Caco-2 (cell line): ENCODE data around the gene DCHS1. TPM values are rescaled to one million over a fixed set of nuclear protein-coding genes. Genes with fewer than 3 reads are reported as not detected.

ENCODE experiments used
- BruUV-seq: library from RNA; stranded (reverse); fragments of 400-500 nt; replicated peaks from 2 replicates; lab custom pipeline; 2021; lab: Mats Ljungman, UMichigan
- CTCF ChIA-PET: fragments of 300-600 bp; sonication (Branson Sonifier 250); formaldehyde crosslinking; loops from one replicate; lab custom pipeline; 2022; ENCODE audit warnings: antibody characterized with exemption; lab: Charles Lee
- POLR2A ChIA-PET: fragments of 300-600 bp; sonication (Branson Sonifier 250); formaldehyde crosslinking; loops from one replicate; lab custom pipeline; 2022; ENCODE audit warnings: antibody characterized with exemption; lab: Charles Lee
- DNase-seq, 2 experiments: peaks; one replicate each; pipeline versions ENCODE4 v3.0.0 to v3.0.0-alpha.2; 2020 to 2022
- H3K27me3 ChIP-seq: replicated peaks from 2 replicates; pipeline ENCODE4 v1.6.0; 2011; ENCODE audit warnings: low read length; ENCODE audit not compliant: control insufficient read depth, insufficient read depth
- H3K36me3 ChIP-seq: 2 replicates; pipeline ENCODE4 v1.5.1; 2011; ENCODE audit warnings: low read length; ENCODE audit not compliant: control insufficient read depth, insufficient read depth
- H3K4me1 ChIP-seq: fragments of 250-450 bp; sonication (Bioruptor Pico); 2 replicates; pipeline ENCODE4 v1.5.1; 2020; ENCODE audit warnings: mild to moderate bottlenecking
- H3K4me3 ChIP-seq: 2 replicates; pipeline ENCODE4 v1.5.1; 2011; ENCODE audit warnings: low read depth, mild to moderate bottlenecking, control low read depth, low read length
- H3K9me3 ChIP-seq: fragments of 250-450 bp; sonication (Bioruptor Pico); 2 replicates; pipeline ENCODE4 v1.5.1; 2020; ENCODE audit warnings: mild to moderate bottlenecking, moderate library complexity
- H3K27ac Mint-ChIP-seq: one replicate; pipeline ENCODE4 v1.8.0; 2022; ENCODE audit warnings: mixed read lengths; ENCODE audit not compliant: unreplicated experiment
- H3K27me3 Mint-ChIP-seq: one replicate; pipeline ENCODE4 v1.8.0; 2022; ENCODE audit warnings: mixed read lengths; ENCODE audit not compliant: insufficient read depth, unreplicated experiment
- H3K36me3 Mint-ChIP-seq: one replicate; pipeline ENCODE4 v1.8.0; 2022; ENCODE audit warnings: mild to moderate bottlenecking, mixed read lengths; ENCODE audit not compliant: insufficient read depth, unreplicated experiment
- H3K4me1 Mint-ChIP-seq: one replicate; pipeline ENCODE4 v1.8.0; 2022; ENCODE audit warnings: low read depth, mixed read lengths; ENCODE audit not compliant: unreplicated experiment
- H3K4me3 Mint-ChIP-seq: one replicate; pipeline ENCODE4 v1.8.0; 2022; ENCODE audit warnings: mild to moderate bottlenecking, moderate library complexity, mixed read lengths; ENCODE audit not compliant: unreplicated experiment
- H3K9me3 Mint-ChIP-seq: one replicate; pipeline ENCODE4 v1.8.0; 2022; ENCODE audit warnings: mixed read lengths; ENCODE audit not compliant: unreplicated experiment
- intact Hi-C: fragments of 100-400 bp; cut with micrococcal nuclease; formaldehyde crosslinking; loops from one replicate; pipeline ENCODE4 v1.10.0; 2022; ENCODE audit not compliant: unreplicated experiment
- total RNA-seq: library from RNA; stranded (reverse); gene quantifications from 2 replicates; pipeline ENCODE4 v1.2.3, GENCODE V29; 2022
- TF ChIP-seq, protein P1 (sequence below), 2 experiments: fragments of 200-600 bp in 1 of 2; IDR thresholded peaks; 1 replicate in 1 of 2; 2 replicates in 1 of 2; pipeline versions ENCODE4 v1.5.1 to v1.8.0; 2011 to 2022; ENCODE audit warnings: antibody characterized with exemption in 1 of 2, control low read depth in 1 of 2, inconsistent platforms in 1 of 2, low read depth in 1 of 2, low read length in 1 of 2, mild to moderate bottlenecking in 1 of 2, moderate library complexity in 1 of 2; ENCODE audit not compliant: insufficient read depth in 1 of 2, severe bottlenecking in 1 of 2, unreplicated experiment in 1 of 2

The DCHS1 gene
- total RNA-seq, 1 experiment from 2014 or later = 1.7 TPM

DNA sequence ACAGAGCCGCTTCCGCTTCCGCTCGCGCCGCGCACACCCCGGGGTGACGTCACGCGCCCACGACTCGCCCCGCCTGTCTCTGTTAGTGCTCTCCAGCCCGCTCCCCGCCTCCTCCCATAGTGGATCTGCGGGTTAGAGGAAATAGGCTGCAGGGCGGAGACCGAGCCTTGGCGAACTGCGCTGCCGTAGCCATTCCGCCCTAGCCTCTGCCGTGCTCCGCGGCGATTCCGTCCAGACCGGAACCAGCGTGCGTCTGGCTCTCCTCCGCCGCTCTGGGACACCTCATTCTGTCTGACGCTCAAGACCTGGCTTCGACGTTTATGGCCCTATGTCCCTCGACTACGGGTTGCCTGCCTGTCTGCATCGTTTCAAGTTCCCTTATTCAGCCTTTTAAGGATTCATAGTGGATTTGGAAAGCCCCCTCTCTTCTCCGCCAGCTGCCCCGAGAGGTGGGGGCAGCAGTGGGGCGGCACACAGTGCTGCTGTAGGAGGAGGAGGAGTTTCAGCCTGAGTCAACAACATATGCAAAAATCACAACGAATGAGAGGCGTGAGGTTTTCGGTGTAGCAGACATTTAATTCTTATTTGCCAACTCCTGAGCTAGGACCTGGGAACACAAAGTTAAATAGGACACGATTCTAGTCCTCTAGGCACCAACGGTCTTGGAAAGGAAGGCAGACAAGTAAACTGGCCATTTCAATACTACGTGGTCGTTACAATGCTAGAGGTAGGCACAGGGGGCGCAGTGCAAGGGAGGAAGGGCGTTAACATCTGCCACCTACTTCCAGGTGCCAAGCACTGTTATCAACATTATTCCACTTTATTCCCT is 43.2 kb downstream of the DCHS1 start, which contains the start of gene TAF10:
Gene TAF10, minus strand, starts transcription at position 4 of the 829 bp plus-strand sequence. CDS start 27 bp downstream, outside the sequence.
- Mint-ChIP-seq H3K9me3 (no peaks in the 10 kb centered on the region), H3K4me3 (no peak within 1 kb of the TSS), H3K36me3 (no peaks in the 10 kb centered on the region), H3K27me3 (no peaks in the 10 kb centered on the region), H3K27ac (no peak within 1 kb of the TSS), H3K4me1 (peaks cover 4% of the 10 kb centered on the region)
- TF ChIP-seq, protein P1, sequence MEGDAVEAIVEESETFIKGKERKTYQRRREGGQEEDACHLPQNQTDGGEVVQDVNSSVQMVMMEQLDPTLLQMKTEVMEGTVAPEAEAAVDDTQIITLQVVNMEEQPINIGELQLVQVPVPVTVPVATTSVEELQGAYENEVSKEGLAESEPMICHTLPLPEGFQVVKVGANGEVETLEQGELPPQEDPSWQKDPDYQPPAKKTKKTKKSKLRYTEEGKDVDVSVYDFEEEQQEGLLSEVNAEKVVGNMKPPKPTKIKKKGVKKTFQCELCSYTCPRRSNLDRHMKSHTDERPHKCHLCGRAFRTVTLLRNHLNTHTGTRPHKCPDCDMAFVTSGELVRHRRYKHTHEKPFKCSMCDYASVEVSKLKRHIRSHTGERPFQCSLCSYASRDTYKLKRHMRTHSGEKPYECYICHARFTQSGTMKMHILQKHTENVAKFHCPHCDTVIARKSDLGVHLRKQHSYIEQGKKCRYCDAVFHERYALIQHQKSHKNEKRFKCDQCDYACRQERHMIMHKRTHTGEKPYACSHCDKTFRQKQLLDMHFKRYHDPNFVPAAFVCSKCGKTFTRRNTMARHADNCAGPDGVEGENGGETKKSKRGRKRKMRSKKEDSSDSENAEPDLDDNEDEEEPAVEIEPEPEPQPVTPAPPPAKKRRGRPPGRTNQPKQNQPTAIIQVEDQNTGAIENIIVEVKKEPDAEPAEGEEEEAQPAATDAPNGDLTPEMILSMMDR (IDR thresholded peaks at IDR 0.05; ENCODE audit: insufficient read depth in 1 of 2, low read depth in 1 of 2, low read length in 1 of 2, severe bottlenecking in 1 of 2, unreplicated experiment in 1 of 2) = peak; percentile 39 to 57
- Histone ChIP-seq H3K27me3 (no peaks in the 10 kb centered on the region), H3K4me1 (peaks cover 17% of the 10 kb centered on the region), H3K4me3 (peak within 1 kb of the TSS; percentile 78), H3K9me3 (no peaks in the 10 kb centered on the region), H3K36me3 (peaks cover 5% of the 10 kb centered on the region; the same call in 1 of the 2 replicates)
- TSS peak; percentile 93 for BruUV-seq
- POLR2A ChIA-PET = interaction anchor here (0.6 to 1.0 kb wide), 10 partner anchors 8 to 193 kb away, joined by 3 to 9 read pairs (median 4); partner anchors contain the start of genes APBB1, ARFIP2, MRPL17 and TIMM10B
- CTCF ChIA-PET = interaction anchor here (0.6 to 2.1 kb wide), 4 partner anchors 51 to 233 kb away, joined by 3 to 12 read pairs (median 5); partner anchors contain the start of gene MRPL17
- peak; percentile 97 for DNase-seq
- intact Hi-C loops = loop anchor here (1.0 to 10.0 kb wide), 6 partner anchors 18 to 378 kb away; partner anchors contain the start of genes CNGA4, FHIP1B, MRPL17 and SMPD1

DNA sequence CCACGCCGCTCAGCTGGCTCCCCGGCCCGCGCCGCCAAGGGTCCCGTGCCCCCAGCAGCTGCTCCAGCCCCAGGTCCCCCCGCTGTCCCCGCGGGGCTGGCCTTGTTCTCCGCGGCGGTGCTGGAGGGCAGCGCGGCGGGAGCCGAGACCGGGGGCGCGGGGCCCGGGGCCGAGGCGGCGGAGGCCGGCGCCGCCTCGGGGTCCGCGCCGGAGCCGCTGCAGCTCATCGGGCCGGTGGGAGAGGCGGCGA is 43.7 kb downstream of the DCHS1 start:
- Mint-ChIP-seq H3K36me3 (no peaks in the 10 kb centered on the region), H3K4me1 (peaks cover 7% of the 10 kb centered on the region), H3K27ac (no peak overlapping the region), H3K9me3 (no peaks in the 10 kb centered on the region), H3K27me3 (no peaks in the 10 kb centered on the region), H3K4me3 (no peak overlapping the region)
- intact Hi-C loops = loop anchor here (1.0 to 10.0 kb wide), 6 partner anchors 19 to 377 kb away; partner anchors contain the start of genes CNGA4, FHIP1B, MRPL17 and SMPD1
- POLR2A ChIA-PET = interaction anchor here (0.6 to 1.0 kb wide), 8 partner anchors 15 to 193 kb away, joined by 3 to 9 read pairs (median 4); partner anchors contain the start of genes APBB1, ARFIP2, MRPL17 and TIMM10B
- CTCF ChIA-PET = interaction anchor here (0.6 to 2.1 kb wide), 4 partner anchors 51 to 233 kb away, joined by 3 to 12 read pairs (median 5); partner anchors contain the start of gene MRPL17
- BruUV-seq = no TSS peak
- H3K27me3 ChIP-seq = no peaks in the 10 kb centered on the region
- H3K36me3 ChIP-seq = peaks cover 5% of the 10 kb centered on the region; the same call in 1 of the 2 replicates
- H3K9me3 ChIP-seq = no peaks in the 10 kb centered on the region
- TF ChIP-seq, protein P1 (IDR thresholded peaks at IDR 0.05; ENCODE audit: insufficient read depth in 1 of 2, low read depth in 1 of 2, low read length in 1 of 2, severe bottlenecking in 1 of 2, unreplicated experiment in 1 of 2) = no peak
- DNase-seq = no peak
- peaks cover 22% of the 10 kb centered on the region for H3K4me1 ChIP-seq
- H3K4me3 ChIP-seq = peak overlapping the region; percentile 78
